Measurements from ENCODE around the gene PPP1R7.

PPP1R7 gene

DNA sequence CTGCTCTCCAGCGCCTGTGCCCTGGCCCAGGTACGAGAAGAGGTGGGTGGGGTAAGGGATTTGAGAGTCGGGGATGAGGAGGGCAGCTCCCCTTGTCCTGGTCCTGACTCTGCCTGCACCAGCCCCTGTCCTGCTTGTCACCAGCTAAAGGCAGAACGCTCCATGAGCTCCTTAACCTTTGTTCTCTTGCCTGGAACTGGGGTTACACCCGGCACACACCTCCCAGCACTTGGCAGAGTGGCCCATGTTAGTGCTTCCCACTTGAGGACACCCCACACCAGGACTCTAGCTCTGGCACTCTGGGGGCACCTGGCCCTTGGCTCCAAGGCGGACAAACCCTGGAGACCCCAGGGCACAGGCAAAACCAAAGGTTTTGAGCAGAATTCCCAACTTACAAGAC lies 57.4 kb downstream of the PPP1R7 start:
- in situ Hi-C loops (cut with HindIII; ENCODE audit: low sequenced_read_pairs), result no loop called here

GRCh38 chr2:241208058-241208457 lies 57.8 kb downstream of the PPP1R7 start:
- in situ Hi-C loops (cut with HindIII; ENCODE audit: low sequenced_read_pairs), result no loop called here

DNA sequence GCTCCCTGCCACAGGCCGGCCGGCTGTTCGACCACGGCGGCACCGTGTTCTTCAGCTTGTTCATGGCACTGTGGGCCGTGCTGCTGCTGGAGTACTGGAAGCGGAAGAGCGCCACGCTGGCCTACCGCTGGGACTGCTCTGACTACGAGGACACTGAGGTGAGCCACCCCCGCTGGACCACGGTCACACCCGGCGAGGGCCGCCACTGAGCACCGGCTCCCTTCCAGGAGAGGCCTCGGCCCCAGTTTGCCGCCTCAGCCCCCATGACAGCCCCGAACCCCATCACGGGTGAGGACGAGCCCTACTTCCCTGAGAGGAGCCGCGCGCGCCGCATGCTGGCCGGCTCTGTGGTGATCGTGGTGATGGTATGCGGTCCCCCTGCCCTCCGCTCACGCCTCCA lies 59.0 kb downstream of the PPP1R7 start:
- in situ Hi-C loops (cut with HindIII; ENCODE audit: low sequenced_read_pairs), result no loop called here

DNA sequence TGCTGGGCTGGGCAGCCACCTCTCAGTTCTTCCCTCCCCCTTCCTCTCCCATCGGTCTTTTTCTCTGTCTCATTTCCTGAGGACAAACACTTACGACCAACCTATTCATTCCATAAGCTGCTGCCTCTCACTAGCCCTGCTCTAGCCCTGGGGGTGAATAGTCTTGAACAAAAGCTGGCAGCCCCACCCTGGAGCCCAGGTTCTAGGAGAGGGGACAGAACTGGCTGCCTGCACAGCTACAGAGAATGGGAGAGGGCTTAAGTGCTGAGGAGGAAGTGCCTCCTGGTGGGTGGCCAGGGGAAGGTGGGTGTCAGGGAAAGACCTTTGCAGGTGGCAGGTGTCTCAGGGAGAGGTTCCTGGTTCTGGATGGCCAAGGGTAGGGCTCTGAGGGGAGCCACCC lies 61.0 kb downstream of the PPP1R7 start:
- in situ Hi-C loops (cut with HindIII; ENCODE audit: low sequenced_read_pairs), result no loop called here

DNA sequence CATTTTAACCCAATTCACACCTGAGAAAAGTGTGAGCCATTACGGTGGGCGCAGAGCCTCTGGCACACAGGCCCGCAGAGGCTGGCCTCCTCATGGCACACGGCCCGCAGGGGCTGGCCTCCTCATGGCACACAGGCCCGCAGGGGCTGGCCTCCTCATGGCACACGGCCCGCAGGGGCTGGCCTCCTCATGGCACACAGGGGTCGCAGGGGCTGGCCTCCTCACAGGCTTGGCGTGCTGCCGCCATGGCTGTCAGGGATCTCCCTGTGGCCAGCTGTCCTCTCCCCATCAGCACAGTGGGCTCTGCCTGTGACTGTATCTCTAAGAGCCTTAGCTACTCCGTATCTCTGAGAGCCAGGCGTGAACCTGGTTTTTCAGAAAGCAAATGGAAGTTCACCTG lies 62.8 kb downstream of the PPP1R7 start:
- in situ Hi-C loops (cut with HindIII; ENCODE audit: low sequenced_read_pairs), result no loop called here

- in situ Hi-C loops (cut with HindIII; ENCODE audit: low sequenced_read_pairs), result no loop called here
Observed at GRCh38 chr2:241213567-241213966, 63.3 kb downstream of the PPP1R7 start.

GRCh38 chr2:241214209-241214608 lies 63.9 kb downstream of the PPP1R7 start:
- in situ Hi-C loops (cut with HindIII; ENCODE audit: low sequenced_read_pairs), result no loop called here

GRCh38 chr2:241214766-241215165 lies 64.5 kb downstream of the PPP1R7 start:
- in situ Hi-C loops (cut with HindIII; ENCODE audit: low sequenced_read_pairs), result no loop called here

DNA sequence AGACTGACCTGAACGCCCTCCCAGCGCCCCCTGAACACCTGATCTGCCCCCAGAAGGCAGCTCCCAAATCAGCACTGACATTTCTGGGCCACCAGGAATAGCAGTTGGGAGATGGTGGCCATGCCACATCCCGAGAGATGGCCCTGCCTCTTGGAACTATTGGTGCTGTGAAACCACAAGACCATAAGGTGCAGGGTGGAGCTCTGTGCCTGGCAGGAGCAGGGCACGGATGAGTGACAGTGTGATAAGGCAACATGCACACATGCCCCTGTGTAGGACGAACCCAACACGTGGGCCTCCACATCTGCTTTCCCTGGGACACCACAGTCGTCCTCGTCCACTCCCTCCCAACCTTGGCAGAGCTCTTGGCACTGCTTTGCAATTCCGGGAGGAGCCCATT lies 65.2 kb downstream of the PPP1R7 start:
- in situ Hi-C loops (cut with HindIII; ENCODE audit: low sequenced_read_pairs), result no loop called here

- in situ Hi-C loops (cut with HindIII; ENCODE audit: low sequenced_read_pairs), result no loop called here
Observed at GRCh38 chr2:241216211-241216761, 66.0 kb downstream of the PPP1R7 start.

DNA sequence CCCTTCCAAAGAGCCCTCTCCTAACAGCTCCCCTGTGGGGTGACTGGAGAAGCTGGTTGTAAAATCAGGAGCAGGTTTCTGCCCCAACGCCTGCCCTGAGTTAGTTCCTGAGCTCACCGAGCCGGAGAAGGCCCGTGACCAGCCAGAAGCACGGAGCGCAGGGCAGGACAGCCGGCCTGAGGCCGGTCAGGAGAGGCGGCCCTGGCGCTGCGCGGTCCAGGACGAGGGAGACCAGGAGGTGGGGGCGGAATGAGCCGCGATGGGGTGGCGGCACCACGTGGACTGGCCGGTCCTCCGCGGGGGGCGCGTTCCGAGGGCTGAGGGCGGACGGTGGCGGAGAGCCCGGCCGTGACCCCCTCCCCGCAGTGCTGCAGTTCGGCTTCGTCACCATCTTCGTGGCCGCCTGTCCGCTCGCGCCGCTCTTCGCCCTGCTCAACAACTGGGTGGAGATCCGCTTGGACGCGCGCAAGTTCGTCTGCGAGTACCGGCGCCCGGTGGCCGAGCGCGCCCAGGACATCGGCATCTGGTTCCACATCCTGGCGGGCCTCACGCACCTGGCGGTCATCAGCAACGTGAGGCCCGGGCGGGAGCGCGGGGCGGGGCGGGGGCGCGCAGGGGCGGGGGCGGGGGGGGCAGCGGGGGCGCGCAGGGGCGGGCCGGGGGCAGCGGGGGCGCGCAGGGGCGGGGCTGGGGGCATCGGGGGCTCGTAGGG lies 67.2 kb downstream of the PPP1R7 start:
- in situ Hi-C loops (cut with HindIII; ENCODE audit: low sequenced_read_pairs), result no loop called here

DNA sequence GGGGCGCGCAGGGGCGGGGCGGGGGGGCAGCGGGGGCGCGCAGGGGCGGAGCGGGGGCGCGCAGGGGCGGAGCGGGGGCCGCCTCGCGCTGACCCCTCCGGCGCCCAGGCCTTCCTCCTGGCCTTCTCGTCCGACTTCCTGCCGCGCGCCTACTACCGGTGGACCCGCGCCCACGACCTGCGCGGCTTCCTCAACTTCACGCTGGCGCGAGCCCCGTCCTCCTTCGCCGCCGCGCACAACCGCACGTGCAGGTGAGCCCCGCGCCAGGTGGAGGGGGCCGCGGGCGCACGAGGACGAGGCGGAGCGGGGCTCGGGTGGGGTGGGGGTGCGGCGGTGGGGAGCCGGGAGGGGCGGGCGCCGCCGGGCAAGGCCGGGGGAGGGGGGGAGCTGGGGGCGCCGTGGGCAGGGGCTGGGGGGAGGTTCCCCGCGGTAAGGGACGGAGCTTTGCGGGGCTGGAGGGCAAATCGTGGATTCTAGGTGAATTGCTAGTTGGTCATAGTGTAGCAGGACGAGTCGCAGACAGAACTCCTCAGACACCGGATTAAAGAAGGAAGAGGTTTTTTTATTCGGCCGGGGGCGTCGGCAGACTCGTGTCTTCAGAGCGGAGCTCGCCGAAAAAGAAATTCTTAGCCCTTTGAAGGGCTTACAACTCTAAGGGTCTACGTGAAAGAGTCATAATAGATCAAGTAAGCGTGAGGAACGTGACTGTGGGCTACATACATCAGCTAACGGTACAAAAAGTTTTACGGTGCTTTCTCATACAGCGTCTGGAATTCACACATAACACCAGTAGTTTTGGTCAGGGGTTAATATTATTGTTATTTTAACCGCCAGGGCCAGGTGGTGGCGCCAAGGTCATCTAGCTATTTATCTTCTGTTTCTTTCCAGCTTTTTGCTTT lies 68.1 kb downstream of the PPP1R7 start:
- in situ Hi-C loops (cut with HindIII; ENCODE audit: low sequenced_read_pairs), result no loop called here

DNA sequence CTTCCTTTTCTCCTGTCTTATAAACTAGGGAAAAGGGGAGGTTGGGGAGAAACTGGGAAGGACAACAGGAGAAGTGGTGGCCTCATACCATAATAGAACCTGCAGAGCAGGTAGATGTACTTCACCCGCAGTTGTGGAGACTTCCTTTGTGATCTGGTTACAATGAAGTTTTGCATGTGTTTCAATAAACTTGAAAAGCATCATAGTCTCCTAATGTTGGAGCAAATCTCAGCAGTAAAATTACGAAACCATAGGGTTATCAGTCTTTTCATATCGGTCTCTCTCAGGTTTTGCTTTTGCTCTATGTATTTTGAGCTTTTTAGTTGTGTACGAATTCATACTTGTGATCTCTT lies 68.7 kb downstream of the PPP1R7 start:
- in situ Hi-C loops (cut with HindIII; ENCODE audit: low sequenced_read_pairs), result no loop called here

DNA sequence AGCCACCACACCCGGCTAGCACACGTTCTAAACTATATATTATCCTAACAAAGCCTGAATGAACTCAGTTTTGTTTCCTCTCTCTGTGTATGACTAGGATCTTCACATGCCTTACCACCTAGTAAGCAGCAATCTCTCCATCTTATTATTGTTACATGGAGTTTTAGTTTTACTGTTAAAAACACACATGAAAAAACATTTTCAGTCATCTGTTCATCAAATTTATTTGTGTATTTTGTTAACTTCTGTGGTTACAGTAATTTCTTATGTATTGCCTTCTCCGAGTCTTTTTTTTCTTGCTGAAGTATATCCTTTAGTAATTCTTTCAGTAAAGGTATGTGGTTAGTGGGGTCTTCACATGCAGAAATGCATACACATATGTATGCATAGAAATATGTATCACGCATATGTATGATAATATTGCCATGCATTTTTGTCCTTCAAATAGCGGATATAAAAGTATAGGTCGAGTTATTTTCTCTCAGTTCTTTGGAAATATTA lies 69.6 kb downstream of the PPP1R7 start:
- in situ Hi-C loops (cut with HindIII; ENCODE audit: low sequenced_read_pairs), result no loop called here

DNA sequence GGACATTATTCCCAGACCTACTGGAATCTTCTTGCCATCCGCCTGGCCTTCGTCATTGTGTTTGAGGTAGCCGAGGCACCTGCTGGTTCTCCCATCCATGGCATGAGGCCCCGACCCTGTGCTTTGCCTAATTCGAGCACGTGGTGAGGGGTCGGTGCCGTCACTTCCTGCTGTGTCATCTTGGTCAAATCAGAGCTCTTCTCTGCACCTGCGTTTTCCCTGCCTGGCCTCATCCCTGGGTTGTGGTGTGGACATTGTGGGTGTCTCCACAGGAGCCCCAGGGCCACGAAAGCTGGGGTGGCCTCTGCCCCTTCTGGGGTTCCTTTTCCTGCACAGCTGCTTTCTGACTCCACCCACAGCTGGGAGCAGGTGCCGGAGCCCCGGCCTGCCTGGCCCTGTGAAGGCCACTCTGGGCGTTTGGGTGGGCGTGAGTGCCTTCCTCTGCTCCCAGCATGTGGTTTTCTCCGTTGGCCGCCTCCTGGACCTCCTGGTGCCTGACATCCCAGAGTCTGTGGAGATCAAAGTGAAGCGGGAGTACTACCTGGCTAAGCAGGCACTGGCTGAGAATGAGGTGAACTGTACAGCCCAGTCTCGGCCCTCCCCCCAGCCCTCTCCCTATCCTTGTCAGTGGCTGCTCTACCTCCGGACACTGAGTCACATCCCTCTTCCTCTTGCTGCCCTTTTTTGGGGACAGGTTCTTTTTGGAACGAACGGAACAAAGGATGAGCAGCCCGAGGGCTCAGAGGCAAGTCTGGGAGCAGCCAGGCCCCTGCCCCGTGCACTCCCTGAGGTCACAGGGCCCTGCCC lies 73.1 kb downstream of the PPP1R7 start:
- in situ Hi-C loops (cut with HindIII; ENCODE audit: low sequenced_read_pairs), result no loop called here

GRCh38 chr2:241224018-241224850 lies 74.0 kb downstream of the PPP1R7 start:
- in situ Hi-C loops (cut with HindIII; ENCODE audit: low sequenced_read_pairs), result no loop called here

GRCh38 chr2:241224851-241225438 lies 74.7 kb downstream of the PPP1R7 start:
- in situ Hi-C loops (cut with HindIII; ENCODE audit: low sequenced_read_pairs), result no loop called here

DNA sequence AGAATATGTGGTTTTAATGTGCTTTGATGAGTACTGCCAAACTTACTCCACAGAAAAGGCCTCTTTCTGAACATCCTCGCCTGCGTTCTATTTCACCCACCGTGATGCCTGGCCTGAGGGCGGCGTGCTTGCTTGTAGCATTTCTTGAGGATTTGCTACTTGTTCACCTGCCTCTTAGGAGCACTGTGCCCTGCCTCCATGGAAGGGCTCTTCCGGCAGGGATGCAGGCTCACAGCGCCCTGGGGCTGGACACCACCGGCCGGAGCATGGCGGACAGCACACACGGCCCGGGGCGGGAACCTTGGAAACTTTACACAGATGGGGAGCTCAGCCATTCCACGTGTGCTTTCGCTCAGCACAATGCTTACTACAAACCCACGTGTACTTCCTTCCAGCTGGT lies 75.3 kb downstream of the PPP1R7 start:
- in situ Hi-C loops (cut with HindIII; ENCODE audit: low sequenced_read_pairs), result no loop called here

DNA sequence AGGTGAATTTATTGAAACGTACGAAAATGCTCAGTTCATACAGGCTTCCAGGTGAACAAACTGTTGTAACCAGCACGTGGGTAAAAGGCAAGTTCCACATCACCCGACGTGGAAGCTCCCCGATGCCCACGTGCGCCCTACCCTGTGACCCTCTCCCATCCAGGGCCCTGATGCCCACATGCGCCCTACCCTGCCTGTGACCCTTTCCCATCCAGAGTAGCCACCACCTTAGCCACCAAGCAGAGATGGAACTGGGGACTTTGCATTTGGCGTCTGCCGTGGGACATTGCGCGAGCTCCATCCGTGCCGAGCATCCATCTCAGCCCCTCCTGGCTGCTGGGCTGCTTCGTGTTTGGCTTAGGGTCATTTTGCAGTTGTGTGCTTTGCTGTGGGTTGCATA lies 75.7 kb downstream of the PPP1R7 start:
- in situ Hi-C loops (cut with HindIII; ENCODE audit: low sequenced_read_pairs), result no loop called here

All from DLD1 (cell line).